SU-DHL-6 (cell line): Measurements from ENCODE around the gene TMEM190.

ENCODE experiments used
- H2AFZ ChIP-seq: fragments of 200-600 bp; sonication (generic); 2 replicates; pipeline ENCODE4 v1.6.1; 2014; ENCODE audit warnings: low read depth, mild to moderate bottlenecking, moderate library complexity, mixed read lengths, antibody characterized with exemption, low read length; ENCODE audit not compliant: severe bottlenecking
- H3F3A ChIP-seq: fragments of 200-600 bp; shearing (Covaris generic); 2 replicates; pipeline ENCODE4 v1.6.0; 2016; ENCODE audit warnings: antibody characterized with exemption, mild to moderate bottlenecking; ENCODE audit not compliant: insufficient read depth
- H3K27ac ChIP-seq: fragments of 200-600 bp; sonication (generic); 2 replicates; pipeline ENCODE4 v1.5.1; 2016; ENCODE audit warnings: low read depth, mild to moderate bottlenecking, low read length, moderate library complexity, mixed read lengths
- H3K27me3 ChIP-seq: fragments of 200-600 bp; sonication (generic), shearing (Covaris generic); 2 replicates; pipeline ENCODE4 v1.6.0; 2014; ENCODE audit warnings: mild to moderate bottlenecking, low read length
- H3K36me3 ChIP-seq: fragments of 200-600 bp; sonication (generic); 2 replicates; pipeline ENCODE4 v1.6.1; 2014; ENCODE audit warnings: mild to moderate bottlenecking, low read length, mixed read lengths
- H3K4me2 ChIP-seq: fragments of 300-600, 200-600 bp; shearing (Covaris generic), sonication (generic); 2 replicates; pipeline ENCODE4 v1.6.0; 2014; ENCODE audit warnings: low read length, low read depth, mild to moderate bottlenecking; ENCODE audit not compliant: poor library complexity, severe bottlenecking
- H3K4me3 ChIP-seq: fragments of 200-600 bp; sonication (generic); 2 replicates; pipeline ENCODE4 v1.5.1; 2014; ENCODE audit warnings: antibody characterized with exemption, low read length, mild to moderate bottlenecking, mixed read lengths; ENCODE audit not compliant: insufficient read depth, poor library complexity, severe bottlenecking
- H3K79me2 ChIP-seq: fragments of 200-600 bp; sonication (generic); 2 replicates; pipeline ENCODE4 v1.6.1; 2014; ENCODE audit warnings: mild to moderate bottlenecking, low read length, moderate library complexity; ENCODE audit not compliant: insufficient read depth
- H3K9ac ChIP-seq: fragments of 200-600 bp; sonication (generic); 2 replicates; pipeline ENCODE4 v1.7.0; 2014; ENCODE audit warnings: mild to moderate bottlenecking, low read length
- H3K9me2 ChIP-seq: fragments of 200-600 bp; sonication (generic); replicated peaks from 2 replicates; pipeline ENCODE4 v1.6.1; 2014; ENCODE audit warnings: low read length; ENCODE audit not compliant: insufficient read depth
- H3K9me3 ChIP-seq: fragments of 200-600 bp; sonication (generic); 2 replicates; pipeline ENCODE4 v1.6.1; 2014; ENCODE audit warnings: low read length, mixed read lengths; ENCODE audit not compliant: insufficient read depth
- H4K20me1 ChIP-seq: fragments of 200-600 bp; sonication (generic); 2 replicates; pipeline ENCODE4 v1.6.1; 2014; ENCODE audit warnings: low read depth, mild to moderate bottlenecking, antibody characterized with exemption, low read length, moderate library complexity, mixed read lengths
- EZH2phosphoT487 ChIP-seq: fragments of 200-600 bp; sonication (generic), shearing (Covaris generic); conservative IDR thresholded peaks from 2 replicates; pipeline ENCODE4 v1.6.1; 2018; ENCODE audit warnings: mild to moderate bottlenecking, antibody characterized with exemption, low read length, moderate library complexity, mixed read lengths
- TF ChIP-seq, protein P1 (sequence below): fragments of 200-600 bp; sonication (generic); IDR thresholded peaks from one replicate; pipeline ENCODE4 v1.5.1; 2017; ENCODE audit warnings: antibody characterized with exemption, mild to moderate bottlenecking, low read length, moderate library complexity; ENCODE audit not compliant: insufficient read depth, poor library complexity, severe bottlenecking

The TMEM190 gene

DNA sequence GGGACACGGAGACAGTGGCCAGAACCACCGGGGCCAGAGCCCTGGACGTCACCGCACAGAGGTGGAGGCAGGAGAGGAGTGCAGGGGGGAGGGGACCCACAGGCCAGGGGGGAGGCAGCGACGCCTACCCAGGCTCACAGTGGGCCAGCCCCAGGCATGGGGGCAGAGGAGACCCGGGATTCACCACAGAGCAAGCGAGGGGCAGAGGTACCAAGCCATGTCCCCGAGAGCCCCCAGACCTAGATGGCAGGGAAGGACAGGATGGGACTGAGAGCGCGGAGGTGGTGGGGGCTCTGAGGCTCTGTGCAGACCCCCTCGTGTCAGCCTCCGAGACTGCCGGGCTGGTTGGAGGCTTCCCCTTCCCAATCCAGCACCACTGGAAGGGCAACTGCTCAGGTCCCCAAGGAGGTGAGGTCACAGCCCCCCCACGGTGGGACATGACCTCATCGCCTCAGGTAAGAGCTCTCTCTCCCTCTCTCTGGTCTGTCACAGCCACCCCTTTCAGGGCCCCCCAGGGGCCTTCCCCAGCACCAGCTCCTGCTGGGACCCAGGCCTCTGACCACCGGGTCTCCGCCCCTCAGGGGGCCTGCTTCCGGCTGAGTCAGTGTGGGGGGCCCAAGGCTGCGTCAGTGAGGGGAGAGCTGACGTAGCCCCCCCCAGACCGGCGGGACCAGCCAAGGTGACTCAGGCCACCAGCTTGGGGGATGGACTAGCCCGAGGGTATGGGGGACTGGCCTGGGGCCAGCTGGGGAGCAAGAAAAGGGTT is 4.1 kb upstream of the TMEM190 start:
- Histone ChIP-seq H4K20me1 (no peaks in the 10 kb centered on the region), H3F3A (no peaks in the 10 kb centered on the region), H2AFZ (no peak overlapping the region), H3K9ac (no peak overlapping the region), H3K4me3 (no peak overlapping the region), H3K9me2 (no peaks in the 10 kb centered on the region), H3K79me2 (no peaks in the 10 kb centered on the region), H3K36me3 (no peaks in the 10 kb centered on the region), H3K27ac (no peak overlapping the region), H3K9me3 (no peaks in the 10 kb centered on the region), H3K4me2 (no peak overlapping the region), H3K27me3 (no peaks in the 10 kb centered on the region)
- no peak for TF ChIP-seq EZH2phosphoT487
- TF ChIP-seq, protein P1, sequence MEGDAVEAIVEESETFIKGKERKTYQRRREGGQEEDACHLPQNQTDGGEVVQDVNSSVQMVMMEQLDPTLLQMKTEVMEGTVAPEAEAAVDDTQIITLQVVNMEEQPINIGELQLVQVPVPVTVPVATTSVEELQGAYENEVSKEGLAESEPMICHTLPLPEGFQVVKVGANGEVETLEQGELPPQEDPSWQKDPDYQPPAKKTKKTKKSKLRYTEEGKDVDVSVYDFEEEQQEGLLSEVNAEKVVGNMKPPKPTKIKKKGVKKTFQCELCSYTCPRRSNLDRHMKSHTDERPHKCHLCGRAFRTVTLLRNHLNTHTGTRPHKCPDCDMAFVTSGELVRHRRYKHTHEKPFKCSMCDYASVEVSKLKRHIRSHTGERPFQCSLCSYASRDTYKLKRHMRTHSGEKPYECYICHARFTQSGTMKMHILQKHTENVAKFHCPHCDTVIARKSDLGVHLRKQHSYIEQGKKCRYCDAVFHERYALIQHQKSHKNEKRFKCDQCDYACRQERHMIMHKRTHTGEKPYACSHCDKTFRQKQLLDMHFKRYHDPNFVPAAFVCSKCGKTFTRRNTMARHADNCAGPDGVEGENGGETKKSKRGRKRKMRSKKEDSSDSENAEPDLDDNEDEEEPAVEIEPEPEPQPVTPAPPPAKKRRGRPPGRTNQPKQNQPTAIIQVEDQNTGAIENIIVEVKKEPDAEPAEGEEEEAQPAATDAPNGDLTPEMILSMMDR, result no peak

DNA sequence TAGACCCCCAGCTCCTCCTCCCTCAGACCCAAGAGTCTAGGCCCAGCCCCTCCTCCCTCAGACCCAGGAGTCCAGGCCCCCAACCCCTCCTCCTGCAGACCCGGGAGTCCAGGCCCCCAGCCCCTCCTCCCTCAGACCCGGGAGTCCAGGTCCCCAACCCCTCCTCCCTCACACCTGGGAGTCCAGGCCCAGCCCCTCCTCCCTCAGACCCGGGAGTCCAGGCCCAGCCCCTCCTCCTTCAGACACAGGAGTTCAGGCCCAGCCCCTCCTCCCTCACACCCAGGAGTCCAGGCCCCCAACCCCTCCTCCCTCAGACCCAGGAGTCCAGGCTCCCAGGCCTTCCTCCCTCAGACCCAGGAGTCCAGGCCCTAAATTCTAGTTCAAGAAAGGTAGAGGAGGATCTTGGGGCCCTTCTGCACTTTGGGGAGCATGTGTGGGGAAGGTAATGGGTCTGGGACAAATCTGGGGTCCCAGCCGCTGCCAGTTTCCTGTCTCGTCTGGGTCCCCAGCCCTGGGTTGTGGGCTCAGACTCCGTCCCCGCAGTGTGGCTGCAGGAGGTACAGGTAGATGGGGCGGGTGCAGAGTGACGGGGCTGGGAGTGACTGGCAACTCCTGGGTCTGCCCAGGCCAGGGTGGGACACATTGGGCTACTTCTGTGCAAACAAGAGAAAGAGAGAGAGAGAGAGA is 3.2 kb upstream of the TMEM190 start:
- Histone ChIP-seq H3K79me2 (no peaks in the 10 kb centered on the region), H3K9me3 (no peaks in the 10 kb centered on the region), H3K4me2 (no peak overlapping the region), H2AFZ (no peak overlapping the region), H3K9me2 (no peaks in the 10 kb centered on the region), H4K20me1 (no peaks in the 10 kb centered on the region), H3K9ac (no peak overlapping the region), H3K27me3 (no peaks in the 10 kb centered on the region), H3K36me3 (no peaks in the 10 kb centered on the region), H3K4me3 (no peak overlapping the region), H3K27ac (no peak overlapping the region), H3F3A (no peaks in the 10 kb centered on the region)
- TF ChIP-seq EZH2phosphoT487, result no peak
- TF ChIP-seq, protein P1, result no peak

DNA sequence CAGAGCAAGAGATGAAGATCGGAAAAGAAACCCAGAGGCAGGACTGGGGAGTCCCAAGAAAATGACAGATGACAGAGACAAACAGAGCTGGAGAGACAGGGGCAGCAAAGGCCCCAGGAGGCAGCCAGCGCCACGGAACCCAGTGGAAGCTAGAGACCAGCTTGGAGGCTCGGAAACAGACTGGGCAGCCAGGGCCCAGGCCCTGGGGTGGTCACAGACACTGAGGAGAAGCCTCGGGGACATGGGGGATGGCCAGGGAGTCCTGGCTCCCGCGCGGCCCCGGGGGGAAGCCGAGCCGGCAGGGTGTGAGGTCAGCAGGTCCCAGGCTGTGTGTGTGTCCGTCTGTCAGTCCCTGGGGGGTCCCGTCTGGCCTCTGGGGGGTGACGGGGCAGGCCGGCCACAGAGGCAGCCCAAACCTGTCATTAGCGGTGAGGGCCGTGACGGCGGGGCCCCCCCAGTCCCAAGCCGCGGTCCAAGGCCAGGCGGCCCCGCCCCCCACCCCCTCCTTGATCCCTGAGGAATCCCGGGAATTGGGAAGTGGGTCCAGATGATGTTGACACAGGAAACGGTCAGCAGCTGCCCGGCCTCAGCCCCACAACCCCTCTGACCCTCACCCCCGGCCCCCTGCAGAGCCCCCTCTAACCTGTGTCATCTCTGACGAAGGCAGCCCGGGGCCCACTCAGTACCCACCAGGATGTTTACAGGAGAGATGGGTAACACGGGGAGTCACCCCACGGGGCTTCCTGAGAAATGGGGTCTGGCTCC is 2.5 kb upstream of the TMEM190 start:
- Histone ChIP-seq H3K27me3 (no peaks in the 10 kb centered on the region), H3K4me3 (no peak overlapping the region), H3K27ac (no peak overlapping the region), H3K9me3 (no peaks in the 10 kb centered on the region), H3K4me2 (no peak overlapping the region), H3K79me2 (no peaks in the 10 kb centered on the region), H2AFZ (no peak overlapping the region), H3F3A (no peaks in the 10 kb centered on the region), H3K9me2 (no peaks in the 10 kb centered on the region), H4K20me1 (no peaks in the 10 kb centered on the region), H3K36me3 (no peaks in the 10 kb centered on the region), H3K9ac (no peak overlapping the region)
- no peak for TF ChIP-seq EZH2phosphoT487
- TF ChIP-seq, protein P1, result no peak
